HepG2 (cell line): Measurements from ENCODE around the gene OCSTAMP. TPM values are rescaled to one million over a fixed set of nuclear protein-coding genes. Genes with fewer than 3 reads are reported as not detected.

Experiments used
- FIP1L1 ChIP-seq: fragments of 200-400 bp; formaldehyde crosslinking; IDR thresholded peaks from 2 replicates; pipeline ENCODE4 v1.6.1; 2018; ENCODE audit warnings: low read depth, mild to moderate bottlenecking, low read length, moderate library complexity, borderline replicate concordance; ENCODE audit not compliant: insufficient read depth
- MIER2 ChIP-seq: IDR thresholded peaks from 2 replicates; pipeline ENCODE4 v1.6.1; 2016; ENCODE audit warnings: missing biosample characterization, missing genetic modification reagents
- NFE2 ChIP-seq: sonication (generic); formaldehyde crosslinking; IDR thresholded peaks from 2 replicates; pipeline ENCODE4 v1.4.0; 2020; ENCODE audit warnings: missing genetic modification reagents
- NFRKB ChIP-seq: fragments of 450-650 bp; IDR thresholded peaks from 2 replicates; pipeline ENCODE4 v1.6.1; 2017
- PITX1 ChIP-seq: sonication (generic); formaldehyde crosslinking; IDR thresholded peaks from 2 replicates; pipeline ENCODE4 v1.5.1; 2020; ENCODE audit warnings: mild to moderate bottlenecking, missing genetic modification reagents
- RARG ChIP-seq: sonication (generic); formaldehyde crosslinking; IDR thresholded peaks from 2 replicates; pipeline ENCODE4 v1.4.0; 2020; ENCODE audit warnings: low read depth, mild to moderate bottlenecking, missing genetic modification reagents
- ZNF253 ChIP-seq: sonication (generic); formaldehyde crosslinking; IDR thresholded peaks from 2 replicates; pipeline ENCODE4 v1.8.0; 2022; ENCODE audit warnings: mild to moderate bottlenecking, missing genetic modification reagents, borderline replicate concordance
- ZNF878 ChIP-seq: sonication (generic); formaldehyde crosslinking; IDR thresholded peaks from 2 replicates; pipeline ENCODE4 v1.8.1; 2023; ENCODE audit warnings: mild to moderate bottlenecking, missing genetic modification reagents, moderate library complexity
- polyA plus RNA-seq, 8 experiments: library from polyadenylated mRNA; depleted of rRNA in 3 of 8; stranded (reverse) in 7 of 8; unstranded in 1 of 8; fragments of >200 nt; fragmentation: Illumina TruSeq in 4 of 8; extraction: Trizol in 4 of 8; gene quantifications; 2 replicates each; pipeline versions ENCODE4 v1.2.1 to v1.2.3, GENCODE V29; 2011 to 2016; ENCODE audit warnings: low read depth in 4 of 8, missing spikeins in 1 of 8, mixed read lengths in 1 of 8; ENCODE audit not compliant: insufficient read depth in 1 of 8
- total RNA-seq, 5 experiments: library from RNA; depleted of rRNA; stranded (reverse); fragments of >200 nt; fragmentation: Illumina TruSeq; extraction: Trizol; gene quantifications; 2 replicates each; pipeline ENCODE4 v1.2.3, GENCODE V29; 2016; ENCODE audit warnings: low read depth in 1 of 5
- TF ChIP-seq, protein P1 (sequence below), 2 experiments: fragments of 450-650 bp in 1 of 2; sonication (generic) in 1 of 2; formaldehyde crosslinking in 1 of 2; IDR thresholded peaks; 2 replicates each; pipeline versions ENCODE4 v1.6.1 to v1.8.0; 2016 to 2022; ENCODE audit warnings: antibody characterized with exemption in 1 of 2, mild to moderate bottlenecking in 1 of 2, missing genetic modification reagents in 1 of 2
- TF ChIP-seq, protein P2 (sequence below): sonication (generic); formaldehyde crosslinking; IDR thresholded peaks from 2 replicates; pipeline ENCODE4 v1.4.0; 2020; ENCODE audit warnings: missing genetic modification reagents, mild to moderate bottlenecking, borderline replicate concordance
- TF ChIP-seq, protein P3 (sequence below): IDR thresholded peaks from 2 replicates; pipeline ENCODE4 v1.6.1; 2016; ENCODE audit warnings: missing genetic modification reagents, missing compliant biosample characterization
- TF ChIP-seq, protein P4 (sequence below): sonication (generic); formaldehyde crosslinking; IDR thresholded peaks from 2 replicates; pipeline ENCODE4 v1.4.0; 2020; ENCODE audit warnings: mild to moderate bottlenecking, missing genetic modification reagents

The OCSTAMP gene
- total and polyA plus RNA-seq, 2 of the 13 experiments (the other 11 are each of a cell fraction or from before 2014, with no cell fraction given), result not detected

DNA sequence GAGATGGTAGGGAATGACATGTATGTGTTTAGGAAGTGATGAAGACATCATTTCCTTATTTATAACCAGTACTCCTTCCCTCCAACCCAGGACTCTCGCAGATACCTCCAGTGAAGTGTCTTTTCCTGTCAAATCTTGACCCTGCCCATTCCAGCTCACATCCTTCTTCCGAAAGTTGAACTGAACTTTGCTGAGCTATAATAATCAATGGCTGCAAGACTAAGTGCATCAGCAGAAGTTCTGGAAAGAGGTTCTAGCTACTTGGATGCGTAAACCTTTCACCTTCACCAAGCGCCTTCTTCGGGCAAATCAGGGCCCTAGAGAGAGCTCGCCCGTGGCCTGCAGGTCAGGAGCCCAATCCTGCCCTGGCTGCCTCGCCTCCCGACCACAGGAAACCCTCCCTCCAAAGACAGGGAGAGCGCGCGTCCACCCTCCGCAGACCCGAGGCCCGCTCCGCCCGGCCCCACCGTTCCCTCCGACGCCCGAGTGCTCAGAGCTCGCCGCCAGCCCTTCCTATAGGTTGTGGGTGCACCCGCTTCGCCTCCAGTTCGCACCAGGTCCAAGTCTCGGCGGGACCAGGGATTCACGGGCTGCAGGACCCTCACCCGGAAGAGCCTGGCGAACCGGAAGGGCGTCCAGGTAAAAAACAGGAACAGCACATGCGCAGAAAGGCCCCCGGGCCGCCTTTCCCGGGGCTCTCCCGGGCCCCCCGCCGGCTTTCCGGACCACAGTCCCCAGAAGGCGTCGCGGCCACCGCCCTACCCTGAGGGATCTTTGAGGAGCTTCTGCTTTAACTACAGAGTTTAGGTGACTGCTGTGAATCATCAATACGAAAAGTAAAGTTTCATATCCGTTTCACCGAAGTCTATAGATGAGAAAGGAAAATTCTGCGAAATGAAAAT lies 37.3 kb downstream of the OCSTAMP start, which contains the start of gene ZNF334 (continued):
- TF ChIP-seq, protein P1, sequence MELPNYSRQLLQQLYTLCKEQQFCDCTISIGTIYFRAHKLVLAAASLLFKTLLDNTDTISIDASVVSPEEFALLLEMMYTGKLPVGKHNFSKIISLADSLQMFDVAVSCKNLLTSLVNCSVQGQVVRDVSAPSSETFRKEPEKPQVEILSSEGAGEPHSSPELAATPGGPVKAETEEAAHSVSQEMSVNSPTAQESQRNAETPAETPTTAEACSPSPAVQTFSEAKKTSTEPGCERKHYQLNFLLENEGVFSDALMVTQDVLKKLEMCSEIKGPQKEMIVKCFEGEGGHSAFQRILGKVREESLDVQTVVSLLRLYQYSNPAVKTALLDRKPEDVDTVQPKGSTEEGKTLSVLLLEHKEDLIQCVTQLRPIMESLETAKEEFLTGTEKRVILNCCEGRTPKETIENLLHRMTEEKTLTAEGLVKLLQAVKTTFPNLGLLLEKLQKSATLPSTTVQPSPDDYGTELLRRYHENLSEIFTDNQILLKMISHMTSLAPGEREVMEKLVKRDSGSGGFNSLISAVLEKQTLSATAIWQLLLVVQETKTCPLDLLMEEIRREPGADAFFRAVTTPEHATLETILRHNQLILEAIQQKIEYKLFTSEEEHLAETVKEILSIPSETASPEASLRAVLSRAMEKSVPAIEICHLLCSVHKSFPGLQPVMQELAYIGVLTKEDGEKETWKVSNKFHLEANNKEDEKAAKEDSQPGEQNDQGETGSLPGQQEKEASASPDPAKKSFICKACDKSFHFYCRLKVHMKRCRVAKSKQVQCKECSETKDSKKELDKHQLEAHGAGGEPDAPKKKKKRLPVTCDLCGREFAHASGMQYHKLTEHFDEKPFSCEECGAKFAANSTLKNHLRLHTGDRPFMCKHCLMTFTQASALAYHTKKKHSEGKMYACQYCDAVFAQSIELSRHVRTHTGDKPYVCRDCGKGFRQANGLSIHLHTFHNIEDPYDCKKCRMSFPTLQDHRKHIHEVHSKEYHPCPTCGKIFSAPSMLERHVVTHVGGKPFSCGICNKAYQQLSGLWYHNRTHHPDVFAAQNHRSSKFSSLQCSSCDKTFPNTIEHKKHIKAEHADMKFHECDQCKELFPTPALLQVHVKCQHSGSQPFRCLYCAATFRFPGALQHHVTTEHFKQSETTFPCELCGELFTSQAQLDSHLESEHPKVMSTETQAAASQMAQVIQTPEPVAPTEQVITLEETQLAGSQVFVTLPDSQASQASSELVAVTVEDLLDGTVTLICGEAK (IDR thresholded peaks at IDR 0.05), result no peak
- TF ChIP-seq, protein P1 (CRISPR knock-in tag; IDR thresholded peaks at IDR 0.05), result peak; percentile 54; the same call in 1 of the 2 replicates
- no peak for TF ChIP-seq ZNF253 (CRISPR knock-in tag)
- no peak for TF ChIP-seq MIER2 (CRISPR knock-in tag)
- TF ChIP-seq RARG, result no peak
- TF ChIP-seq ZNF878 (CRISPR knock-in tag), result no peak
- TF ChIP-seq, protein P2, sequence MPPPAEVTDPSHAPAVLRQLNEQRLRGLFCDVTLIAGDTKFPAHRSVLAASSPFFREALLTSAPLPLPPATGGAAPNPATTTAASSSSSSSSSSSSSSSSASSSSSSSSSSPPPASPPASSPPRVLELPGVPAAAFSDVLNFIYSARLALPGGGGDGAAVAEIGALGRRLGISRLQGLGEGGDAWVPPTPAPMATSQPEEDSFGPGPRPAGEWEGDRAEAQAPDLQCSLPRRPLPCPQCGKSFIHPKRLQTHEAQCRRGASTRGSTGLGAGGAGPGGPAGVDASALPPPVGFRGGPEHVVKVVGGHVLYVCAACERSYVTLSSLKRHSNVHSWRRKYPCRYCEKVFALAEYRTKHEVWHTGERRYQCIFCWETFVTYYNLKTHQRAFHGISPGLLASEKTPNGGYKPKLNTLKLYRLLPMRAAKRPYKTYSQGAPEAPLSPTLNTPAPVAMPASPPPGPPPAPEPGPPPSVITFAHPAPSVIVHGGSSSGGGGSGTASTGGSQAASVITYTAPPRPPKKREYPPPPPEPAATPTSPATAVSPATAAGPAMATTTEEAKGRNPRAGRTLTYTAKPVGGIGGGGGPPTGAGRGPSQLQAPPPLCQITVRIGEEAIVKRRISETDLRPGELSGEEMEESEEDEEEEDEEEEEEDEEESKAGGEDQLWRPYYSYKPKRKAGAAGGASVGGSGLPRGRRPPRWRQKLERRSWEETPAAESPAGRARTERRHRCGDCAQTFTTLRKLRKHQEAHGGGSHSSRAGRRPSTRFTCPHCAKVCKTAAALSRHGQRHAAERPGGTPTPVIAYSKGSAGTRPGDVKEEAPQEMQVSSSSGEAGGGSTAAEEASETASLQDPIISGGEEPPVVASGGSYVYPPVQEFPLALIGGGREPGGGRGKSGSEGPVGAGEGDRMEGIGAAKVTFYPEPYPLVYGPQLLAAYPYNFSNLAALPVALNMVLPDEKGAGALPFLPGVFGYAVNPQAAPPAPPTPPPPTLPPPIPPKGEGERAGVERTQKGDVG, result no peak
- no peak for TF ChIP-seq NFRKB
- no peak for TF ChIP-seq FIP1L1
- TF ChIP-seq, protein P3, sequence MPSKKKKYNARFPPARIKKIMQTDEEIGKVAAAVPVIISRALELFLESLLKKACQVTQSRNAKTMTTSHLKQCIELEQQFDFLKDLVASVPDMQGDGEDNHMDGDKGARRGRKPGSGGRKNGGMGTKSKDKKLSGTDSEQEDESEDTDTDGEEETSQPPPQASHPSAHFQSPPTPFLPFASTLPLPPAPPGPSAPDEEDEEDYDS, result peak; percentile 49; the same call in 1 of the 2 replicates
- TF ChIP-seq PITX1 (CRISPR knock-in tag), result no peak
- TF ChIP-seq, protein P4, sequence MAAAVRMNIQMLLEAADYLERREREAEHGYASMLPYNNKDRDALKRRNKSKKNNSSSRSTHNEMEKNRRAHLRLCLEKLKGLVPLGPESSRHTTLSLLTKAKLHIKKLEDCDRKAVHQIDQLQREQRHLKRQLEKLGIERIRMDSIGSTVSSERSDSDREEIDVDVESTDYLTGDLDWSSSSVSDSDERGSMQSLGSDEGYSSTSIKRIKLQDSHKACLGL (CRISPR knock-in tag), result peak; percentile 54; the same call in 1 of the 2 replicates
- TF ChIP-seq NFE2, result no peak
